Large intestine (tissue), 3 donors: Measurements from ENCODE around the gene ANO7. TPM values are rescaled to one million over a fixed set of nuclear protein-coding genes. Genes with fewer than 3 reads are reported as not detected.

ENCODE experiments used
- DNase-seq, 2 donors: peaks; one replicate each; pipeline versions ENCODE4 v3.0.0 to v3.0.0-alpha.2; 2013
- H3K27ac ChIP-seq: one replicate; pipeline ENCODE4 v1.5.1; 2013; ENCODE audit warnings: low read length
- H3K27me3 ChIP-seq: 2 replicates; pipeline ENCODE4 v1.6.1; 2013; ENCODE audit warnings: low read length; ENCODE audit not compliant: control insufficient read depth, insufficient read depth
- H3K36me3 ChIP-seq: 2 replicates; pipeline ENCODE4 v1.6.1; 2013; ENCODE audit warnings: low read length; ENCODE audit not compliant: control insufficient read depth, insufficient read depth
- H3K4me1 ChIP-seq: one replicate; pipeline ENCODE4 v1.6.1; 2013; ENCODE audit warnings: low read length; ENCODE audit not compliant: control insufficient read depth, insufficient read depth
- H3K4me3 ChIP-seq: one replicate; pipeline ENCODE4 v1.5.1; 2013; ENCODE audit warnings: low read length
- H3K9me3 ChIP-seq: one replicate; pipeline ENCODE4 v1.6.1; 2013; ENCODE audit warnings: mild to moderate bottlenecking, low read depth, low read length, moderate library complexity; ENCODE audit not compliant: control insufficient read depth
- WGBS: methylation state at CpG from one replicate; pipeline ENCODE4 v1.1.5; 2013; ENCODE audit warnings: low lambda C conversion rate; ENCODE audit not compliant: insufficient coverage; 5-methylcytosine and 5-hydroxymethylcytosine counted together
- polyA plus RNA-seq: library from polyadenylated mRNA; unstranded; fragments of 120-200 nt; gene quantifications from one replicate; pipeline ENCODE4 v1.2.1, GENCODE V29; 2013

ANO7 gene
- polyA plus RNA-seq, 1 donor: 31.7 TPM

- Histone ChIP-seq H3K9me3 (no peaks in the 10 kb centered on the region), H3K4me1 (no peaks in the 10 kb centered on the region), H3K27ac (no peak overlapping the region), H3K4me3 (no peak overlapping the region), H3K36me3 (peaks cover 62% of the 10 kb centered on the region), H3K27me3 (no peaks in the 10 kb centered on the region)
- no peak for DNase-seq
- no CpG with 5 or more reads among the region's 9 CpGs for WGBS
Measured at GRCh38 chr2:241157841-241158545, 30.5 kb upstream of the ANO7 start.

- no peak for DNase-seq
- H3K9me3 ChIP-seq: no peaks in the 10 kb centered on the region
- H3K4me1 ChIP-seq: no peaks in the 10 kb centered on the region
- whole genome bisulfite sequencing: no CpG with 5 or more reads among the region's 8 CpGs
- peaks cover 64% of the 10 kb centered on the region for H3K36me3 ChIP-seq
- H3K27ac ChIP-seq: no peak overlapping the region
- no peak overlapping the region for H3K4me3 ChIP-seq
- H3K27me3 ChIP-seq: no peaks in the 10 kb centered on the region
Measured at GRCh38 chr2:241158546-241158900, 30.0 kb upstream of the ANO7 start.

- H3K4me3 ChIP-seq: no peak overlapping the region
- peaks cover 68% of the 10 kb centered on the region for H3K36me3 ChIP-seq
- no peaks in the 10 kb centered on the region for H3K27me3 ChIP-seq
- DNase-seq: no peak
- no peaks in the 10 kb centered on the region for H3K9me3 ChIP-seq
- no peak overlapping the region for H3K27ac ChIP-seq
- no CpG with 5 or more reads among the region's 5 CpGs for WGBS
- H3K4me1 ChIP-seq: no peaks in the 10 kb centered on the region
Measured at GRCh38 chr2:241159116-241159515, 29.4 kb upstream of the ANO7 start.

- H3K4me1 ChIP-seq: no peaks in the 10 kb centered on the region
- peaks cover 69% of the 10 kb centered on the region for H3K36me3 ChIP-seq
- H3K4me3 ChIP-seq: no peak overlapping the region
- DNase-seq: no peak
- no CpG with 5 or more reads among the region's 7 CpGs for WGBS
- H3K27ac ChIP-seq: no peak overlapping the region
- H3K9me3 ChIP-seq: no peaks in the 10 kb centered on the region
- H3K27me3 ChIP-seq: no peaks in the 10 kb centered on the region
Measured at GRCh38 chr2:241160318-241160717, 28.2 kb upstream of the ANO7 start.

GRCh38 chr2:241161646-241162281, 26.7 kb upstream of the ANO7 start:
- H3K4me3 ChIP-seq: no peak overlapping the region
- H3K9me3 ChIP-seq: no peaks in the 10 kb centered on the region
- WGBS: no CpG with 5 or more reads among the region's 9 CpGs
- H3K27ac ChIP-seq: no peak overlapping the region
- DNase-seq: no peak
- no peaks in the 10 kb centered on the region for H3K27me3 ChIP-seq
- H3K4me1 ChIP-seq: no peaks in the 10 kb centered on the region
- H3K36me3 ChIP-seq: peaks cover 71% of the 10 kb centered on the region

GRCh38 chr2:241163601-241164118, 24.8 kb upstream of the ANO7 start:
- Histone ChIP-seq H3K36me3 (peaks cover 72% of the 10 kb centered on the region), H3K9me3 (no peaks in the 10 kb centered on the region), H3K27me3 (no peaks in the 10 kb centered on the region), H3K4me3 (no peak overlapping the region), H3K4me1 (no peaks in the 10 kb centered on the region), H3K27ac (no peak overlapping the region)
- DNase-seq: no peak
- WGBS: no CpG with 5 or more reads among the region's 3 CpGs

GRCh38 chr2:241168366-241168765, 20.1 kb upstream of the ANO7 start:
- WGBS: no CpG with 5 or more reads among the region's 15 CpGs
- Histone ChIP-seq H3K36me3 (peaks cover 69% of the 10 kb centered on the region), H3K4me3 (no peak overlapping the region), H3K9me3 (peaks cover 6% of the 10 kb centered on the region), H3K27ac (no peak overlapping the region), H3K27me3 (no peaks in the 10 kb centered on the region), H3K4me1 (no peaks in the 10 kb centered on the region)
- DNase-seq: no peak

- 80% methylated on average over 1 of the region's 2 CpGs for WGBS
- Histone ChIP-seq H3K27ac (no peak overlapping the region), H3K4me3 (no peak overlapping the region), H3K9me3 (peaks cover 6% of the 10 kb centered on the region), H3K27me3 (no peaks in the 10 kb centered on the region), H3K4me1 (no peaks in the 10 kb centered on the region), H3K36me3 (peaks cover 51% of the 10 kb centered on the region)
- no peak for DNase-seq
Measured at GRCh38 chr2:241173557-241173956, 14.9 kb upstream of the ANO7 start.

GRCh38 chr2:241177526-241178334, 10.7 kb upstream of the ANO7 start:
- Histone ChIP-seq H3K9me3 (no peaks in the 10 kb centered on the region), H3K27me3 (no peaks in the 10 kb centered on the region), H3K4me1 (no peaks in the 10 kb centered on the region), H3K36me3 (peaks cover 32% of the 10 kb centered on the region), H3K4me3 (no peak overlapping the region), H3K27ac (no peak overlapping the region)
- DNase-seq: no peak
- 100% methylated on average over 2 of the region's 12 CpGs for WGBS

- DNase-seq: no peak
- peaks cover 36% of the 10 kb centered on the region for H3K36me3 ChIP-seq
- no peak overlapping the region for H3K27ac ChIP-seq
- H3K9me3 ChIP-seq: no peaks in the 10 kb centered on the region
- H3K4me1 ChIP-seq: no peaks in the 10 kb centered on the region
- H3K27me3 ChIP-seq: no peaks in the 10 kb centered on the region
- WGBS: no CpG with 5 or more reads among the region's 4 CpGs
- no peak overlapping the region for H3K4me3 ChIP-seq
Measured at GRCh38 chr2:241178961-241179360, 9.5 kb upstream of the ANO7 start.
